K562 (cell line): ENCODE measurements around the gene P2RX3. TPM values are rescaled to one million over a fixed set of nuclear protein-coding genes. Genes with fewer than 3 reads are reported as not detected.

ENCODE experiments used
- ARHGAP35 ChIP-seq: fragments of 450-650 bp; IDR thresholded peaks from 2 replicates; pipeline ENCODE4 v1.6.1; 2018; ENCODE audit not compliant: partially characterized antibody
- ARID4B ChIP-seq: sonication (generic); formaldehyde crosslinking; IDR thresholded peaks from 2 replicates; pipeline ENCODE4 v1.8.0; 2022; ENCODE audit warnings: mild to moderate bottlenecking, missing genetic modification reagents
- CCNT2 ChIP-seq: IDR thresholded peaks from 2 replicates; pipeline ENCODE4 v1.6.1; 2011; ENCODE audit warnings: borderline replicate concordance, low read depth, mild to moderate bottlenecking, moderate library complexity, mixed read lengths, low read length; ENCODE audit not compliant: insufficient read length; ENCODE audit errors: extremely low read depth
- CREB3 ChIP-seq: fragments of 450-650 bp; conservative IDR thresholded peaks from 2 replicates; pipeline ENCODE4 v1.6.1; 2016; ENCODE audit warnings: missing genetic modification characterization, low read depth, mild to moderate bottlenecking, missing compliant biosample characterization, moderate library complexity
- ETV6 ChIP-seq, 3 experiments: fragments of 150-350 bp in 1 of 3; sonication (generic) in 1 of 3; formaldehyde crosslinking in 1 of 3; IDR thresholded peaks; 2 replicates each; pipeline versions ENCODE4 v1.6.1 to v1.8.0; 2014 to 2022; ENCODE audit warnings: borderline replicate concordance in 2 of 3, low read depth in 2 of 3, antibody characterized with exemption in 1 of 3, low read length in 1 of 3, mild to moderate bottlenecking in 1 of 3, missing genetic modification reagents in 1 of 3
- FOS ChIP-seq: IDR thresholded peaks from 3 replicates; pipeline ENCODE4 v1.6.1; 2011; ENCODE audit not compliant: insufficient read length; ENCODE audit errors: extremely low read depth
- HDAC1 ChIP-seq, 2 experiments: fragments of 450-650 bp; IDR thresholded peaks; 2 replicates each; pipeline ENCODE4 v1.6.1; 2016 to 2017; ENCODE audit warnings: inconsistent platforms in 1 of 2, mild to moderate bottlenecking in 1 of 2, moderate library complexity in 1 of 2
- HDAC2 ChIP-seq: fragments of 450-650 bp; IDR thresholded peaks from 2 replicates; pipeline ENCODE4 v1.6.1; 2016; ENCODE audit warnings: mild to moderate bottlenecking
- HNRNPUL1 ChIP-seq: fragments of 200-400 bp; formaldehyde crosslinking; IDR thresholded peaks from 2 replicates; pipeline ENCODE4 v1.6.1; 2017; ENCODE audit warnings: low read length
- MAFF ChIP-seq: IDR thresholded peaks from 2 replicates; pipeline ENCODE4 v1.6.1; 2012; ENCODE audit warnings: low read length, improper control_type of control experiment
- MIER1 ChIP-seq: fragments of 450-650 bp; IDR thresholded peaks from 2 replicates; pipeline ENCODE4 v1.6.1; 2016; ENCODE audit warnings: antibody characterized with exemption, mild to moderate bottlenecking, low read depth
- MXI1 ChIP-seq: IDR thresholded peaks from 2 replicates; pipeline ENCODE4 v1.6.1; 2011; ENCODE audit warnings: low read depth, mild to moderate bottlenecking, improper control_type of control experiment, low read length
- NFE2L1 ChIP-seq: fragments of 450-650 bp; IDR thresholded peaks from 2 replicates; pipeline ENCODE4 v1.6.1; 2016; ENCODE audit warnings: missing genetic modification characterization, low read depth, mild to moderate bottlenecking, missing compliant biosample characterization, moderate library complexity, borderline replicate concordance
- NR3C1 ChIP-seq: sonication (generic); formaldehyde crosslinking; IDR thresholded peaks from 2 replicates; pipeline ENCODE4 v1.8.1; 2022; ENCODE audit warnings: missing genetic modification reagents
- PRMT5 ChIP-seq: sonication (generic); formaldehyde crosslinking; IDR thresholded peaks from 2 replicates; pipeline ENCODE4 v1.5.0; 2020; ENCODE audit warnings: missing genetic modification reagents
- SIN3B ChIP-seq: fragments of 450-650 bp; IDR thresholded peaks from 2 replicates; pipeline ENCODE4 v1.6.1; 2017; ENCODE audit warnings: low read depth, mild to moderate bottlenecking, moderate library complexity
- ZBTB26 ChIP-seq: fragments of 450-650 bp; formaldehyde crosslinking; IDR thresholded peaks from 2 replicates; pipeline ENCODE4 v1.4.0; 2022; ENCODE audit warnings: missing genetic modification characterization
- ZNF121 ChIP-seq: sonication (generic); formaldehyde crosslinking; conservative IDR thresholded peaks from 2 replicates; pipeline ENCODE4 v1.8.0; 2022; ENCODE audit warnings: missing genetic modification reagents
- ZNF431 ChIP-seq: sonication (generic); formaldehyde crosslinking; IDR thresholded peaks from 2 replicates; pipeline ENCODE4 v1.8.0; 2022; ENCODE audit warnings: mild to moderate bottlenecking, missing genetic modification reagents
- ZNF511 ChIP-seq: sonication (generic); formaldehyde crosslinking; IDR thresholded peaks from 2 replicates; pipeline ENCODE4 v1.8.0; 2022; ENCODE audit warnings: mild to moderate bottlenecking, missing genetic modification reagents
- ZNF584 ChIP-seq: fragments of 200-800 bp; sonication (Bioruptor generic); IDR thresholded peaks from 2 replicates; pipeline ENCODE4 v1.6.1; 2016; ENCODE audit warnings: low read depth, mild to moderate bottlenecking, missing genetic modification characterization, missing compliant biosample characterization
- ZSCAN32 ChIP-seq: fragments of 450-650 bp; formaldehyde crosslinking; IDR thresholded peaks from 2 replicates; pipeline ENCODE4 v1.4.0; 2020; ENCODE audit warnings: mild to moderate bottlenecking, moderate library complexity
- polyA plus RNA-seq, 8 experiments: library from polyadenylated mRNA; depleted of rRNA in 4 of 8; stranded (reverse) in 5 of 8; unstranded in 3 of 8; fragments of >200 nt; fragmentation: Nextera tagmentation in 2 of 8; fragmentation: Illumina TruSeq in 1 of 8; extraction: Ambion mirVana in 2 of 8; extraction: Trizol in 1 of 8; gene quantifications; 2 replicates each; pipeline versions ENCODE4 v1.2.1 to v1.2.3, GENCODE V29; 2011 to 2014; ENCODE audit warnings: inconsistent platforms in 1 of 8, missing spikeins in 1 of 8
- total RNA-seq, 7 experiments: library from RNA; depleted of rRNA in 6 of 7; stranded (reverse); fragments of >200 nt in 6 of 7; fragmentation: Illumina TruSeq in 2 of 7; extraction: Trizol in 2 of 7; gene quantifications; 2 replicates each; pipeline versions ENCODE4 v1.2.1 to v1.2.3, GENCODE V29; 2011 to 2021; ENCODE audit warnings: low replicate concordance in 1 of 7

Gene P2RX3
- total and polyA plus RNA-seq, 9 of the 15 experiments (the other 6 are each of a cell fraction or from before 2014, with no cell fraction given) = not detected

GRCh38 chr11:57379732-57380131 lies 41.6 kb downstream of the P2RX3 start (continued):
- TF ChIP-seq ZBTB26 (CRISPR knock-in tag) (no peak), ARID4B (CRISPR knock-in tag) (0 out of 2 replicates have a peak, but pooled peaks have one; percentile 47), FOS (no peak), HDAC1 (IDR thresholded peaks at IDR 0.05) (peak in 1 of 2 experiments; percentile 25; a peak in 1 of 4 replicates), HNRNPUL1 (no peak), ZNF431 (CRISPR knock-in tag) (no peak), ETV6 (IDR thresholded peaks at IDR 0.05; ENCODE audit: borderline replicate concordance in 1 of 2, low read depth in 2 of 2, low read length in 1 of 2) (no peak), ETV6 (CRISPR knock-in tag; IDR thresholded peaks at IDR 0.05; ENCODE audit: borderline replicate concordance) (no peak), MIER1 (peak; percentile 98), ARHGAP35 (no peak), MXI1 (peak; percentile 43; the same call in 1 of the 2 replicates), CCNT2 (no peak), MAFF (no peak), HDAC2 (peak; percentile 79), NR3C1 (0 out of 2 replicates have a peak, but pooled peaks have one; percentile 65), ZNF584 (CRISPR knock-in tag) (0 out of 2 replicates have a peak, but pooled peaks have one; percentile 36), ZNF511 (CRISPR knock-in tag) (peak; percentile 74), CREB3 (tag) (peak; percentile 69; the same call in 1 of the 2 replicates), SIN3B (no peak), PRMT5 (CRISPR knock-in tag) (0 out of 2 replicates have a peak, but pooled peaks have one; percentile 63), ZNF121 (no peak), ZSCAN32 (CRISPR knock-in tag) (no peak), NFE2L1 (tag) (no peak)
